Left ventricle myocardium inferior (tissue), 1 donor: Measurements from ENCODE around the gene ILKAP. TPM values are rescaled to one million over a fixed set of nuclear protein-coding genes. Genes with fewer than 3 reads are reported as not detected.

Experiments
- DNase-seq: peaks from one replicate; pipeline ENCODE4 v3.0.0-alpha.2; 2020
- H3K27ac ChIP-seq: fragments of 200-600 bp; replicated peaks from 2 replicates; pipeline ENCODE4 v1.8.0; 2021
- H3K27me3 ChIP-seq: fragments of 200-600 bp; 2 replicates; pipeline ENCODE4 v1.8.0; 2021; ENCODE audit warnings: low read depth
- H3K36me3 ChIP-seq: fragments of 200-600 bp; 2 replicates; pipeline ENCODE4 v1.8.0; 2021
- H3K4me1 ChIP-seq: fragments of 200-600 bp; 2 replicates; pipeline ENCODE4 v1.8.0; 2021
- H3K4me3 ChIP-seq: fragments of 200-600 bp; 2 replicates; pipeline ENCODE4 v1.8.0; 2021; ENCODE audit warnings: mild to moderate bottlenecking, moderate library complexity
- H3K9me3 ChIP-seq: fragments of 200-600 bp; replicated peaks from 2 replicates; pipeline ENCODE4 v1.8.0; 2021
- CTCF ChIP-seq: fragments of 200-600 bp; IDR thresholded peaks from 2 replicates; pipeline ENCODE4 v1.8.0; 2021; ENCODE audit warnings: antibody characterized with exemption, mild to moderate bottlenecking, borderline replicate concordance
- intact Hi-C: fragments of 100-400 bp; cut with micrococcal nuclease; formaldehyde crosslinking; loops from one replicate; pipeline ENCODE4 v1.11.0; 2022
- total RNA-seq: library from RNA; stranded (reverse); fragmentation: NEBNext Ultra II Directional; extraction: Animal tissue kit (Norgen Biotek cat#: 25700); gene quantifications from one replicate; pipeline ENCODE4 v1.2.1, GENCODE V29; 2021
- donor health status: DM: no; HTN: yes; CAD: no; lungs with severe emphysema.

ILKAP gene
- total RNA-seq, 1 donor from 2014 or later: 26.5 TPM

- no peak for DNase-seq
- Histone ChIP-seq H3K36me3 (no peaks in the 10 kb centered on the region), H3K4me1 (peaks cover 27% of the 10 kb centered on the region), H3K27me3 (peaks cover 27% of the 10 kb centered on the region), H3K4me3 (no peak overlapping the region), H3K27ac (no peak overlapping the region), H3K9me3 (no peaks in the 10 kb centered on the region)
- TF ChIP-seq CTCF: no peak
- intact Hi-C loops: no loop called here
These were observed 31.8 kb upstream of the ILKAP start for GRCh38 chr2:238235331-238235732.

GRCh38 chr2:238233625-238234024, 30.1 kb upstream of the ILKAP start:
- H3K27me3 ChIP-seq: peaks cover 18% of the 10 kb centered on the region
- peaks cover 28% of the 10 kb centered on the region for H3K4me1 ChIP-seq
- no peak overlapping the region for H3K4me3 ChIP-seq
- H3K36me3 ChIP-seq: no peaks in the 10 kb centered on the region
- intact Hi-C loops: no loop called here
- no peak for TF ChIP-seq CTCF
- no peaks in the 10 kb centered on the region for H3K9me3 ChIP-seq
- no peak overlapping the region for H3K27ac ChIP-seq
- no peak for DNase-seq

GRCh38 chr2:238231809-238232208, 28.3 kb upstream of the ILKAP start:
- intact Hi-C loops: no loop called here
- no peak for DNase-seq
- TF ChIP-seq CTCF: no peak
- no peak overlapping the region for H3K27ac ChIP-seq
- peaks cover 30% of the 10 kb centered on the region for H3K4me1 ChIP-seq
- peak overlapping the region; percentile 66 for H3K4me3 ChIP-seq
- H3K9me3 ChIP-seq: no peaks in the 10 kb centered on the region
- H3K36me3 ChIP-seq: no peaks in the 10 kb centered on the region
- H3K27me3 ChIP-seq: peaks cover 2% of the 10 kb centered on the region

GRCh38 chr2:238231251-238231793, 27.8 kb upstream of the ILKAP start:
- Histone ChIP-seq H3K9me3 (no peaks in the 10 kb centered on the region), H3K27ac (peak overlapping the region; percentile 30), H3K27me3 (no peaks in the 10 kb centered on the region), H3K4me1 (peaks cover 31% of the 10 kb centered on the region), H3K4me3 (peak overlapping the region; percentile 66), H3K36me3 (no peaks in the 10 kb centered on the region)
- no peak for TF ChIP-seq CTCF
- intact Hi-C loops: no loop called here
- DNase-seq: peak; percentile 74

GRCh38 chr2:238230699-238231098, 27.2 kb upstream of the ILKAP start:
- intact Hi-C loops: no loop called here
- no peak for DNase-seq
- H3K36me3 ChIP-seq: no peaks in the 10 kb centered on the region
- H3K27me3 ChIP-seq: no peaks in the 10 kb centered on the region
- peaks cover 37% of the 10 kb centered on the region for H3K4me1 ChIP-seq
- peak overlapping the region; percentile 66 for H3K4me3 ChIP-seq
- TF ChIP-seq CTCF: no peak
- no peak overlapping the region for H3K27ac ChIP-seq
- H3K9me3 ChIP-seq: no peaks in the 10 kb centered on the region
